Osteoblast (primary cell): ENCODE measurements around the gene TGFBR2. TPM values are rescaled to one million over a fixed set of nuclear protein-coding genes. Genes with fewer than 3 reads are reported as not detected.

Source experiments
- DNase-seq: peaks from one replicate; pipeline ENCODE4 v3.0.0; 2011; ENCODE audit warnings: low spot score, mixed read lengths; ENCODE audit not compliant: insufficient read length; ENCODE audit errors: missing footprints
- H2AFZ ChIP-seq: 2 replicates; pipeline ENCODE4 v1.6.0; 2011; ENCODE audit warnings: mild to moderate bottlenecking, low read length
- H3K27ac ChIP-seq: 2 replicates; pipeline ENCODE4 v1.5.1; 2011; ENCODE audit warnings: mild to moderate bottlenecking, low read depth, low read length, moderate library complexity
- H3K27me3 ChIP-seq: 2 replicates; pipeline ENCODE4 v1.6.0; 2012; ENCODE audit warnings: mild to moderate bottlenecking, control low read depth, inconsistent platforms, low read length, moderate library complexity; ENCODE audit not compliant: insufficient read depth
- H3K36me3 ChIP-seq: 2 replicates; pipeline ENCODE4 v1.5.1; 2011; ENCODE audit warnings: mild to moderate bottlenecking, low read length, control low read depth, moderate library complexity; ENCODE audit not compliant: insufficient read depth
- H3K4me1 ChIP-seq: 2 replicates; pipeline ENCODE4 v1.5.1; 2011; ENCODE audit warnings: mild to moderate bottlenecking, low read length, control low read depth, moderate library complexity; ENCODE audit not compliant: insufficient read depth
- H3K4me2 ChIP-seq: 2 replicates; pipeline ENCODE4 v1.6.0; 2011; ENCODE audit warnings: mild to moderate bottlenecking, low read length; ENCODE audit not compliant: insufficient read depth
- H3K4me3 ChIP-seq: fragments of 200-600 bp; sonication (generic); 3 replicates; pipeline ENCODE4 v1.5.1; 2012; ENCODE audit warnings: mild to moderate bottlenecking, low read length, inconsistent platforms; ENCODE audit not compliant: insufficient read depth
- H3K79me2 ChIP-seq: 2 replicates; pipeline ENCODE4 v1.6.0; 2012; ENCODE audit warnings: mild to moderate bottlenecking, low read length, control low read depth, inconsistent platforms; ENCODE audit not compliant: insufficient read depth
- H3K9me3 ChIP-seq: 2 replicates; pipeline ENCODE4 v1.5.1; 2011; ENCODE audit warnings: low read depth, low read length, control low read depth
- H4K20me1 ChIP-seq: 2 replicates; pipeline ENCODE4 v1.6.0; 2012; ENCODE audit warnings: mild to moderate bottlenecking, low read length, control low read depth; ENCODE audit not compliant: insufficient read depth
- total RNA-seq: library from RNA; depleted of rRNA; stranded (reverse); fragments of >200 nt; gene quantifications from 2 replicates; pipeline ENCODE4 v1.2.3, GENCODE V29; 2012
- TF ChIP-seq, protein P1 (sequence below): IDR thresholded peaks from 2 replicates; pipeline ENCODE4 v1.5.1; 2011; ENCODE audit warnings: mild to moderate bottlenecking, low read depth, low read length, moderate library complexity; ENCODE audit errors: extremely low read depth

Gene TGFBR2
- total RNA-seq, 1 donor, result 118 TPM

DNA sequence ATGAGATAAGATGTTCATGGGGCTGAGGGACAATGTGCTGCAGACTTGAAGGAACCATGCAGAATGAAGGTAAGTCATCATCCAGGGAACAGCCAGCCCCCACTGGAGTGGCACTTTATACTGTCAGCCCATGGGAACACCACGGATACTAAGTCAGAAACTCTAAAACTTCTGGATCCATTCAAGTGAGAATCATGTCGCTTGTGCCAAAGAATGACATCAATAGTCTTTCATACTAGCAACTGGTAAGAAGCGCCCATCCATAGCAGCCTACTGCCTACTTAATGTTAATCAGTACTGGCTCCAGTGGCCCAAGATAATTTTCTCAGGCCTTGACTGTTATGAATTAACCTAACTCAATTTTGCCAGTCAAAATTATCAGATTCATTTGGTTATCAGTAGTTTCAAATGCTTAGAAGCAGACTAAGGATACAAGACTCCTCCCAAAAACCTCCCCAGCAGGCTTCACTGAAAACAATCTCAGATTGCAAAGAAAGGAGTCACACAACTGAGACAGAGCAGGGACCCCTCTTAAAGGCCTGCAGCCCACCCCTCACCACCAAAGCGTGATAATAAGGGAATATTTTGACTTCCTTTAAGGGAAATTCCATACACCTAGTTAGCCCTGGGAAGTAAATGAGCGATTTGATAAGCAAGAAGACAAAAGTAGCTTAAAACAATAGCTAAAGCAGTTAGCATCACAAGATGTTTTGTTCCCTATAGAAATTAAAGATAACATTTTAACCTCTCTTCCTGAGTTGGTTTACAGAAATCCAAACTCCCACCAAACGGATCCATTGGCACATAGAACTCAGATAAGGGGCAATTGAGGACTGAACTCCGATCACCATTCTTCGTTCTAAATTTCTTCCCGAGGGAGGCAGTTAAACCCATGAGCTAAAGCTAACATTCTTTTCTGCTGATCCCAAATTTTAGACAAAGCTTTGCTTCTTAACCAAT lies 98.8 kb downstream of the TGFBR2 start:
- no peaks in the 10 kb centered on the region for H3K4me1 ChIP-seq
- DNase-seq, result no peak
- H3K27me3 ChIP-seq, result no peaks in the 10 kb centered on the region
- H3K4me3 ChIP-seq, result no peak overlapping the region
- TF ChIP-seq, protein P1, sequence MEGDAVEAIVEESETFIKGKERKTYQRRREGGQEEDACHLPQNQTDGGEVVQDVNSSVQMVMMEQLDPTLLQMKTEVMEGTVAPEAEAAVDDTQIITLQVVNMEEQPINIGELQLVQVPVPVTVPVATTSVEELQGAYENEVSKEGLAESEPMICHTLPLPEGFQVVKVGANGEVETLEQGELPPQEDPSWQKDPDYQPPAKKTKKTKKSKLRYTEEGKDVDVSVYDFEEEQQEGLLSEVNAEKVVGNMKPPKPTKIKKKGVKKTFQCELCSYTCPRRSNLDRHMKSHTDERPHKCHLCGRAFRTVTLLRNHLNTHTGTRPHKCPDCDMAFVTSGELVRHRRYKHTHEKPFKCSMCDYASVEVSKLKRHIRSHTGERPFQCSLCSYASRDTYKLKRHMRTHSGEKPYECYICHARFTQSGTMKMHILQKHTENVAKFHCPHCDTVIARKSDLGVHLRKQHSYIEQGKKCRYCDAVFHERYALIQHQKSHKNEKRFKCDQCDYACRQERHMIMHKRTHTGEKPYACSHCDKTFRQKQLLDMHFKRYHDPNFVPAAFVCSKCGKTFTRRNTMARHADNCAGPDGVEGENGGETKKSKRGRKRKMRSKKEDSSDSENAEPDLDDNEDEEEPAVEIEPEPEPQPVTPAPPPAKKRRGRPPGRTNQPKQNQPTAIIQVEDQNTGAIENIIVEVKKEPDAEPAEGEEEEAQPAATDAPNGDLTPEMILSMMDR, result no peak
- H3K9me3 ChIP-seq, result no peaks in the 10 kb centered on the region
- H2AFZ ChIP-seq, result no peak overlapping the region
- no peak overlapping the region for H3K27ac ChIP-seq
- no peak overlapping the region for H3K4me2 ChIP-seq
- no peaks in the 10 kb centered on the region for H3K79me2 ChIP-seq
- H3K36me3 ChIP-seq, result no peaks in the 10 kb centered on the region
- no peaks in the 10 kb centered on the region for H4K20me1 ChIP-seq

DNA sequence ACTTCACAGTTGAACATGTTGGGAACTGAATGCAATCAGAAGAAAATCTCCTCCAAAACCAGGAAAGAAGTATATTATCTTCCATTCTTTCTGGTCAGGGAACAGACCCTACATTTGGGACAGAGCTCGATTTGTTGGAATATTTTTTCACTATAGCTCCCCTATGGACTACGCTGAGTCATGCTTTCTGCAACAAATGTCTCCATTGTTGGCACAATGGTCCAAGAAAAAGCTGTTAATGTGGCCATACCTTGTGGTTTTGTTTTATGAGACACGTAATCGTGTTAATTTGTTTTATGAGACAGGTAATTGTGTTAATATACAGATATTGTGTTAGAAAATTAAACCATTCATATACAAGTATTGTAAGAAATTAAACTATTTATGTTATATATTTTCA lies 101.4 kb downstream of the TGFBR2 start:
- H3K36me3 ChIP-seq, result no peaks in the 10 kb centered on the region
- no peak overlapping the region for H3K4me2 ChIP-seq
- no peaks in the 10 kb centered on the region for H3K79me2 ChIP-seq
- no peaks in the 10 kb centered on the region for H3K9me3 ChIP-seq
- H4K20me1 ChIP-seq, result no peaks in the 10 kb centered on the region
- TF ChIP-seq, protein P1, result no peak
- H2AFZ ChIP-seq, result no peak overlapping the region
- H3K27me3 ChIP-seq, result no peaks in the 10 kb centered on the region
- no peak for DNase-seq
- H3K27ac ChIP-seq, result no peak overlapping the region
- H3K4me1 ChIP-seq, result no peaks in the 10 kb centered on the region
- no peak overlapping the region for H3K4me3 ChIP-seq

DNA sequence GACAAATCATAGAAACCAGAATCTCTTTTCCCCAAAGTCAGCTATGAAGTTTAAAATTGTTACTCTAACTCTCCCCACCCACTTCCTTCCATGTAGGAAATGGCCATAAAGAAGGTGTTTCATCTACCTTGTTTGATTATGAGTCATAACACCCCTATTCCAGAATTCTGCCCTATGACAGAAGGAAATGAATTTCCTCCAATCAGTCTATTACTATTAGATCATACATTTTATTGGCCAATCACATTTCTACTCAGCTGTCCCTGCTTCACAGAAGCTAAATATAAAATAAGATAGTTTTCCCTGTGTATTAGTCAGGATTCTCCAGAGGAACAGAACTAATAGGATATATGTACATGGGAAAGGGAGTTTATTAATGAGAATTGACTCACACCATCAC lies 102.1 kb downstream of the TGFBR2 start:
- H3K4me2 ChIP-seq, result no peak overlapping the region
- no peaks in the 10 kb centered on the region for H3K9me3 ChIP-seq
- DNase-seq, result no peak
- no peaks in the 10 kb centered on the region for H3K79me2 ChIP-seq
- no peak overlapping the region for H2AFZ ChIP-seq
- no peaks in the 10 kb centered on the region for H3K36me3 ChIP-seq
- no peaks in the 10 kb centered on the region for H3K27me3 ChIP-seq
- no peaks in the 10 kb centered on the region for H4K20me1 ChIP-seq
- TF ChIP-seq, protein P1, result no peak
- no peak overlapping the region for H3K27ac ChIP-seq
- no peaks in the 10 kb centered on the region for H3K4me1 ChIP-seq
- no peak overlapping the region for H3K4me3 ChIP-seq

DNA sequence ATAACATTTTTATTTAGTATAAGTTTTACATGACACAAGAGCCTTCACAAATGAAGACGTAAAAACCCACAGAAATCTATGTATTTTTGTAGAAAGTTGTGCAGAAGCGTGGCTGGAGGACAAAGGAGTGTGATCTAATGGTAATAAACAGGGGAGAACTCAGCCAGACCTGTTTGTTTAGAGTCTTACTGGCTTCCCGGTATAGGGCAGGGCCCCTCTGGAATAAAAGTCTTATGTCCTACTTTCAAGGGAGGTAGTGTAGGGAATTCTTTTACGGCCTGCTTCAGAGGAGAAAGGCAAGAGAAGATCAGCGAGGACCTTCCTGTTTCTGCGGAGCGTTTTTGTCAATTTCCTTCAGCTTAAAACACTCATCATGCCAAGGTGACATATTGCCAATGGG lies 103.6 kb downstream of the TGFBR2 start:
- DNase-seq, result no peak
- Histone ChIP-seq H3K4me1 (peaks cover 2% of the 10 kb centered on the region), H3K9me3 (no peaks in the 10 kb centered on the region), H2AFZ (no peak overlapping the region), H3K27ac (no peak overlapping the region), H3K36me3 (no peaks in the 10 kb centered on the region), H3K4me3 (no peak overlapping the region), H3K79me2 (no peaks in the 10 kb centered on the region), H4K20me1 (no peaks in the 10 kb centered on the region), H3K27me3 (no peaks in the 10 kb centered on the region), H3K4me2 (no peak overlapping the region)
- TF ChIP-seq, protein P1, result no peak
